BLaER1 treated with 17β-estradiol and CSF1 and Interleukin-3, amounts not matched to agents 10 nM and 100 nM (cell line): ENCODE measurements around the gene CPLANE1.
"Not testable (repeated sequence)": the region's sequence is repeated elsewhere in the genome, so short reads cannot be mapped to it uniquely, and the experiment has no call there.

ENCODE experiments used
- H3K27ac ChIP-seq, 11 experiments: shearing (Covaris generic); formaldehyde crosslinking; 2 replicates each; pipeline ENCODE4 v1.8.1; 2022
- H3K27me3 ChIP-seq, 11 experiments: shearing (Covaris generic); formaldehyde crosslinking; 2 replicates each; pipeline ENCODE4 v1.8.1; 2022
- H3K36me3 ChIP-seq, 11 experiments: shearing (Covaris generic); formaldehyde crosslinking; 2 replicates each; pipeline ENCODE4 v1.8.1; 2022
- H3K4me1 ChIP-seq, 10 experiments: shearing (Covaris generic); formaldehyde crosslinking; 2 replicates each; pipeline ENCODE4 v1.8.1; 2022
- H3K4me2 ChIP-seq, 11 experiments: shearing (Covaris generic); formaldehyde crosslinking; 2 replicates each; pipeline ENCODE4 v1.8.1; 2022
- H3K4me3 ChIP-seq, 10 experiments: shearing (Covaris generic); formaldehyde crosslinking; 2 replicates each; pipeline ENCODE4 v1.8.1; 2022
- H3K9ac ChIP-seq, 11 experiments: shearing (Covaris generic); formaldehyde crosslinking; 2 replicates each; pipeline ENCODE4 v1.8.1; 2022
- H3K9me3 ChIP-seq, 11 experiments: shearing (Covaris generic); formaldehyde crosslinking; replicated peaks in 1 of 11; 2 replicates each; pipeline ENCODE4 v1.8.1; 2022
- H4K20me1 ChIP-seq, 11 experiments: shearing (Covaris generic); formaldehyde crosslinking; 2 replicates each; pipeline ENCODE4 v1.8.1; 2022
- Cebpa-rat ChIP-seq, 11 experiments: shearing (Covaris generic); IDR thresholded peaks; 2 replicates each; pipeline ENCODE4 v1.8.1; 2022

The CPLANE1 gene

DNA sequence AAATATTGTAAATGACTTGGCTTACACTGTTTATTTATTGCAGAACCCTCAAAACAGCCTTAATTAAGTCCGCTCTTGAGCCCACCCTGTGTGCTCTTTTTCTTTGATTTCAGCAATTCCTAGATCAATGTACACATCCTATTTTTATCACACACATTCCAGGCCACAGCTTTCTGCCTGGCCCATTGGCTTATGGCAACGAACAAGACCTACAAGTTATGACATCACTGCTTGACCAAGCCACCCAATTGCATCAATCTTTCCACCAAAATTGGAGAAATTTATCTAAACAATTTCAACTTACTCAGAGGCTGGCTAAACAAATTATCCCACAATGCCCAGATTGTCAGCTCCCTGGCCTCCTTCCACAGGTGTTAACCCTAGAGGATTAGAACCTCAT lies 158.4 kb downstream of the CPLANE1 start:
- Histone ChIP-seq H3K27me3 (no peaks in the 10 kb centered on the region), H3K9me3 (peaks cover 0 to 34% (median 9%) of the 10 kb centered on the region in 11 experiments; a peak in 15 of 22 replicates), H3K9ac (no peak overlapping the region), H3K27ac (no peak overlapping the region), H3K4me1 (no peaks in the 10 kb centered on the region), H3K4me2 (no peak overlapping the region), H3K36me3 (peaks cover 0 to 50% (median 20%) of the 10 kb centered on the region in 11 experiments; a peak in 17 of 22 replicates), H4K20me1 (no peaks in the 10 kb centered on the region), H3K4me3 (no peak overlapping the region)
- no peak for TF ChIP-seq Cebpa-rat (IDR thresholded peaks at IDR 0.05)

DNA sequence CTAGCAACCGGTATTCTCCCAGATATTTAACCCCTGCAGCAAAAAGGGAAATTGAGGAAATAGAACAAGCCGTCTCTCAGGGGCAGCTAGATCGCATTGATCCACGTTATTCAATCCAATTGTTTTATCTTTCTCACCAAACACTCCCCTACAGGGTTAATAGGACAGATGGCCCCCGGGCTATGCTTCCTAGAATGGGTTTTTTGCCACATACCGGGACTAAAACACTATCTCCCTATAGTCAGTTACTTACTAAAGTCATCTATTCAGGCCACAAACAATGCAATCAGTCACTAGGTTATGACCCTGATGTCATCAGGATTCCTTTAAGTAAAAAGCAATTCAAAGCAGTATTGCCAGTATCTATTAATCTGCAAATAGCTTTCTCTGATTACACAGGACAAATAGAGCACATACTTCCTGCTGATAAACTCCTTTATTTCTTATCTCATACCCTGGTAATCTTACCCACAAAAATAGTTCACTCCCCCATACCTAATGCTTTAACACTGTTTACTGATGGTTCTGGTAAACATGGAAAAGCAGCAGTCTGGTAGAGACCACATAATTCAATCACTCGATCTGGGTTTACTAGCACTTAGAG lies 159.0 kb downstream of the CPLANE1 start:
- H3K27ac ChIP-seq = no peak overlapping the region
- H3K36me3 ChIP-seq = peaks cover 5 to 54% (median 21%) of the 10 kb centered on the region in 11 experiments; a peak in 16 of 22 replicates

DNA sequence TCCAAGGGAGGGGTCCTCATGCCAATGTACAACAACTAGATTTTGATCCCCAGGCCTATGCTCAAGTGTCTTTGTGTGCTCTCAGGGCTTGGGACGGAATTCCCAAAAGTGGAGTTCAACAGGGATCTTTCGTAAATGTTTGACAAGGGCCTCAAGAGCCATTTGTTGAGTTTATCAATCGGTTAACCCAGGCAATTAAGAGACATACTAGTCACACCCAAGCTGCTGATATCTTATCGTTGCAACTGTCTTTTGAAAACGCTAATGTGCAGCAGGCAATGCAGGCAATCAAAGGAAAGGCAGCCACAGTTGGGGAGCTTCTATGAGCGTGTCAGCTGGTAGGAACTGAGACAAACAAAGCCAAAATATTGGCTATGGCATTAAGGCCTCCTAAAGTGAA lies 161.2 kb downstream of the CPLANE1 start:
- no peak overlapping the region for H3K27ac ChIP-seq
- H3K9me3 ChIP-seq = peaks cover 0 to 34% (median 8%) of the 10 kb centered on the region in 11 experiments; a peak in 13 of 22 replicates
- no peaks in the 10 kb centered on the region for H4K20me1 ChIP-seq
- H3K4me2 ChIP-seq = no peak overlapping the region
- H3K27me3 ChIP-seq = no peaks in the 10 kb centered on the region
- TF ChIP-seq Cebpa-rat (IDR thresholded peaks at IDR 0.05) = no peak
- peaks cover 12 to 51% (median 20%) of the 10 kb centered on the region in 11 experiments; a peak in 17 of 22 replicates for H3K36me3 ChIP-seq
- H3K4me1 ChIP-seq = no peaks in the 10 kb centered on the region
- H3K9ac ChIP-seq = no peak overlapping the region
- H3K4me3 ChIP-seq = no peak overlapping the region

More for the DNA sequence above, 159.0 kb downstream of the CPLANE1 start:
- no peaks in the 10 kb centered on the region for H4K20me1 ChIP-seq
- H3K4me3 ChIP-seq = no peak overlapping the region
- H3K27me3 ChIP-seq = no peaks in the 10 kb centered on the region
- H3K9me3 ChIP-seq = peaks cover 0 to 34% (median 8%) of the 10 kb centered on the region in 11 experiments; a peak in 14 of 22 replicates
- H3K4me2 ChIP-seq = no peak overlapping the region
- H3K9ac ChIP-seq = no peak overlapping the region
- no peak for TF ChIP-seq Cebpa-rat (IDR thresholded peaks at IDR 0.05)
- H3K4me1 ChIP-seq = no peaks in the 10 kb centered on the region

DNA sequence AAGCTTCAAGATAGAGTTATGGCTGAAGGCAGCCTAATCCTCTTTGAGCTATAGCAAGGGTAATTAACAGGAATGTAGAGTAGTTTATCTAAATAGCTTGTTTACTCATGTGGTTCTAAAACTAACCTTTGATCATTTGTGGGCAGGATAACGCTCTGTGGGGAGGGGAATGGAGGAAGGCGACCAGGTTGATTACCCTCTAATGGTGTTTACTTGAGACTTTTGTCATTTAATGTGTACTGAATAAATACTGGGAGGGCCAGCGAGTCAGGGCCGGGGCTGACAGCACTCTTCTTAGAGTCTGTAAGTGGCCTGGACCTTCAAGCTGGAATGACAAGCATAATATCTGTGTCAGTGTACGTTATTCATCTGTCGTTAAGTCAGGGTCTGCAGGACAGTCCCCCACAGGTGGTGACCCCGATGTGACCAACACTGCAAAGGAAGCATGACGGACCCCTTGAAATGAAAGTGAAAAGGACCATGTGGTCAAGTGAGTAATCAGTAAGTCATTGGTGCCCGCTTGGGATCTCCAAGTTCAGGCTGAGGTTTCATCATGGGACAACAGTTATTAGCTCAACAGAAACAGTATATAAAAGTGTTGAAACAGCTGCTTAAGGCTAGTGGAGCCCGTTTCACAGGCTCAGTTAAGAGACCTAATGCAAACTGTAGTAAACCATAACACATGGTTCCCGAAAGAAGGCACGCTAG lies 162.6 kb downstream of the CPLANE1 start:
- peaks cover 0 to 34% (median 8%) of the 10 kb centered on the region in 11 experiments; a peak in 13 of 22 replicates for H3K9me3 ChIP-seq
- H3K27me3 ChIP-seq = no peaks in the 10 kb centered on the region
- H4K20me1 ChIP-seq = no peaks in the 10 kb centered on the region
- no peak overlapping the region for H3K27ac ChIP-seq
- H3K9ac ChIP-seq = no peak overlapping the region
- no peak overlapping the region for H3K4me2 ChIP-seq
- H3K4me3 ChIP-seq = no peak overlapping the region
- H3K4me1 ChIP-seq = no peaks in the 10 kb centered on the region
- TF ChIP-seq Cebpa-rat (IDR thresholded peaks at IDR 0.05) = no peak
- peaks cover 5 to 52% (median 14%) of the 10 kb centered on the region in 11 experiments; a peak in 16 of 22 replicates for H3K36me3 ChIP-seq

DNA sequence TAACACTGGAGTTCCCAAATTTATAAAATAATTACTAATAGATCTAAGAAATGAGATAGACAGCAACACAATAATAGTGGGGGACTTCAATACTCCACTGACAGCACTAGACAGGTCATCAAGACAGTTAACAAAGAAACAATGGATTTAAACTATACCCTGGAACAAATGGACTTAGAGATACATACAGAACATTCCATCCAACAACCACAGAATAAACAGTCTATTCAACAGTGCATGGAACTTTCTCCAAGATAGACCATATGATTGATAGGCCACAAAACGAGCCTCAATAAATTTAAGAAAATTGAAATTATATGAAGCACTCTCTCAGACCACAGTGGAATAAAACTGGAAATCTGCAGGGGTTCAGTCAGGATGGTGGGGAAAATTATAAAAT lies 163.2 kb downstream of the CPLANE1 start:
- peaks cover 0 to 33% (median 8%) of the 10 kb centered on the region in 11 experiments; a peak in 12 of 22 replicates for H3K9me3 ChIP-seq
- not testable (repeated sequence) for H3K27ac ChIP-seq, H3K9ac ChIP-seq, H3K4me1 ChIP-seq, H3K4me3 ChIP-seq, H3K4me2 ChIP-seq, H3K27me3 ChIP-seq, H4K20me1 ChIP-seq
- peaks cover 0 to 52% (median 15%) of the 10 kb centered on the region in 11 experiments; a peak in 13 of 22 replicates for H3K36me3 ChIP-seq

DNA sequence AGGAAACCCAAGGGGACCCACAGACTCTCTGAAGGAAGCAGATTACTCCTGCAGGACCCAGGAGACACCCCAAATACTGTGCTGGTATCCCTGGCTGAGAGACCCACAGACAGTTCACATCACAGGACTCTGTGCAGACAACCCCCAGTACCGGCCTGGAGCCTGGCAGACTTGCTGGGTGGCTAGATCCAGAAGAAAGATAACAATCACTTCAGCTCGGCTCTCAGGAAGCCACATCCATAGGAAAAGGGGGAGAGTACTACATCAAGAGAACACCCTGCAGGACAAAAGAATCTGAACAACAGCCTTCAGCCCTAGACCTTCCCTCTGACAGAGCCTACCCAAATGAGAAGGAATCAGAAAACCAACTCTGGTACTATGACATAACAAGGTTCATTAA lies 166.2 kb downstream of the CPLANE1 start:
- not testable (repeated sequence) for H3K4me2 ChIP-seq, H3K4me3 ChIP-seq, H3K27me3 ChIP-seq, H4K20me1 ChIP-seq, H3K9ac ChIP-seq, H3K27ac ChIP-seq, H3K4me1 ChIP-seq
- Histone ChIP-seq H3K9me3 (peaks cover 0 to 19% (median 10%) of the 10 kb centered on the region in 11 experiments; a peak in 9 of 22 replicates), H3K36me3 (peaks cover 16 to 56% (median 34%) of the 10 kb centered on the region in 11 experiments; a peak in 21 of 22 replicates)

DNA sequence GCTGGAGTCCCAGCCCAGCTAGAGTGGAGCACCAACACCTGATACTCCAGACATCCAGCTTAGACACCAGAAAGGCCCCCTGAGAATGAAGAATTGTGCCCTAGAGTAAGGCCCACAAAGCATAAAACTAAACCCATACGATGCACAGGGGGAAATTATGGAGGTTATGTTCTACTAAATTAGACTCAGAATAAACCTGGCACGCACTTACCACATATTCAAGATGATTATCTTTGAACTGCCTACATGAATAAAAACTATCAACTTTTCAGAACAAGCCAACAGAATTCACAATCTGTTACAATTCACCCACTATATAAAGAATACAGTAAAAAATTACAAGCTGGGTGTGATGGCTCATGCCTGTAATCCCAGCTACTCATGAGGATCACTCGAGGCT lies 168.5 kb downstream of the CPLANE1 start:
- Histone ChIP-seq H3K36me3 (peaks cover 17 to 50% (median 37%) of the 10 kb centered on the region in 11 experiments; a peak in 21 of 22 replicates), H3K4me2 (no peak overlapping the region)

DNA sequence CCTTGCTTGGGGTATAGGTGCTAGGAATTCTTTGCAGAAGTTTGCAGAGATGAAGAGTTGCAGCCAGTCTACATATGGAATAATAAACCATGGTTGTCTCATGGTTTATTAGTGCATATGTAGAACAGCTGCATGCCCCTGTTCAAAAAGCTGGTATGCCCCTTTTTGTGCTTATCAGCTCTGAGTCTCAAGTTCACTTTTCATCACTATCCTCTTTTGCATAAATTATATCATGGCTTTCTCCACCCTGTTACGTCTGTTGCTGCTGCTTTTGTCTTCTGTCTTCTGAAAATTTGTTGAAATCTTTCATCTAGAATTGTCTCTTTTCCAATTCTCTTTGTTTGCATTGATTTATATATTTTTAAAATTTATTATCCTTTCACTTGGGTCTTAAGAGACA lies 172.0 kb downstream of the CPLANE1 start:
- H3K36me3 ChIP-seq = peaks cover 17 to 39% (median 28%) of the 10 kb centered on the region in 11 experiments; a peak in 21 of 22 replicates
- no peak overlapping the region for H3K27ac ChIP-seq
- no peak for TF ChIP-seq Cebpa-rat (IDR thresholded peaks at IDR 0.05)
- no peaks in the 10 kb centered on the region for H3K4me1 ChIP-seq
- H3K9me3 ChIP-seq = peaks cover 0 to 11% (median 0%) of the 10 kb centered on the region in 11 experiments; a peak in 5 of 22 replicates
- no peak overlapping the region for H3K4me3 ChIP-seq
- H3K4me2 ChIP-seq = no peak overlapping the region
- H3K27me3 ChIP-seq = no peaks in the 10 kb centered on the region
- no peak overlapping the region for H3K9ac ChIP-seq
- no peaks in the 10 kb centered on the region for H4K20me1 ChIP-seq

More for the DNA sequence above, 168.5 kb downstream of the CPLANE1 start:
- TF ChIP-seq Cebpa-rat (IDR thresholded peaks at IDR 0.05) = no peak
- Histone ChIP-seq H3K4me3 (no peak overlapping the region), H3K27me3 (no peaks in the 10 kb centered on the region), H3K4me1 (no peaks in the 10 kb centered on the region), H3K9me3 (peaks cover 0 to 11% (median 0%) of the 10 kb centered on the region in 11 experiments; a peak in 5 of 22 replicates), H4K20me1 (no peaks in the 10 kb centered on the region), H3K27ac (no peak overlapping the region), H3K9ac (no peak overlapping the region)

DNA sequence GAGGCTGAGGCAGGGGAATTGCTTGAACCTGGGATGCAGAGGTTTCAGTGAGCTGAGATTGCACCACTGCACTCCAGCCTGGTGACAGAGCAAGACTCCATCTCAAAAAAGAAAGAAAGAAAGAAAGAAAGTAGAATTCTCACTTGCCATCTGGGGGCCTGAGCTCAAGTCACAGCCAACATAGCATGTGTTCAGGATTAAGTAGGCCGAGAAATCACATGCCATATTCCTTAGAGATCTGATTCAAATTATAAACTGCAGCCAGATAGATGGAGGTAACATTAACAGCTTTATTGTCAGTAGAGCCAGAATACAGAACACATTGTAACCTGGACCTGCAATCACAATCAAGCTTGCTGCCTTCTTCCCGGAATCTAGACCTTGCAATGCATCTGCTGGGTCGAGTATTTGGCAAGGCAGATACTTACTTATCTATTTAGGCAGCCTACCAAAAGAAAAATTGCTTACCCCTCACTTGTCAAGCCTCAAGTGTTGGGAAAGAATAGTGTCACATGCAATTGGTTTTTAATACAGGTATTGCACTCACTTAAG lies 173.7 kb downstream of the CPLANE1 start:
- Histone ChIP-seq H3K36me3 (peaks cover 17 to 29% (median 26%) of the 10 kb centered on the region in 11 experiments; a peak in 21 of 22 replicates), H3K27ac (no peak overlapping the region), H3K4me3 (no peak overlapping the region), H3K9ac (no peak overlapping the region), H3K27me3 (no peaks in the 10 kb centered on the region), H3K4me1 (no peaks in the 10 kb centered on the region), H4K20me1 (no peaks in the 10 kb centered on the region), H3K4me2 (no peak overlapping the region), H3K9me3 (peaks cover 0 to 11% (median 0%) of the 10 kb centered on the region in 11 experiments; a peak in 5 of 22 replicates)
- TF ChIP-seq Cebpa-rat (IDR thresholded peaks at IDR 0.05) = no peak
